Smooth muscle cell (in vitro differentiated cells): ENCODE results near the gene MVB12B. TPM values are rescaled to one million over a fixed set of nuclear protein-coding genes. Genes with fewer than 3 reads are reported as not detected.

Experiments used
- DNase-seq: peaks from one replicate; lab custom pipeline; 2025; ENCODE audit not compliant: unreplicated experiment; lab: John Stamatoyannopoulos, UW
- H2AFZ ChIP-seq: fragments of 200-600 bp; sonication (generic); 2 replicates; pipeline ENCODE4 v1.6.0; 2016; ENCODE audit warnings: antibody characterized with exemption, low read depth, mild to moderate bottlenecking
- H3F3A ChIP-seq: fragments of 200-600 bp; sonication (generic); 2 replicates; pipeline ENCODE4 v1.6.0; 2017; ENCODE audit warnings: antibody characterized with exemption, low read depth
- H3K27ac ChIP-seq: fragments of 200-600 bp; sonication (generic); 2 replicates; pipeline ENCODE4 v1.5.1; 2016; ENCODE audit warnings: low read depth, mild to moderate bottlenecking
- H3K27me3 ChIP-seq: fragments of 200-600 bp; sonication (generic); 2 replicates; pipeline ENCODE4 v1.6.1; 2016; ENCODE audit warnings: low read depth, mild to moderate bottlenecking
- H3K36me3 ChIP-seq: fragments of 200-600 bp; sonication (generic); 2 replicates; pipeline ENCODE4 v1.5.1; 2016; ENCODE audit warnings: low read depth
- H3K4me1 ChIP-seq: fragments of 200-600 bp; sonication (generic); 2 replicates; pipeline ENCODE4 v1.5.1; 2016; ENCODE audit warnings: low read depth
- H3K4me2 ChIP-seq: fragments of 200-600 bp; sonication (generic); 2 replicates; pipeline ENCODE4 v1.6.0; 2016; ENCODE audit warnings: mild to moderate bottlenecking
- H3K4me3 ChIP-seq: fragments of 200-600 bp; sonication (generic); 2 replicates; pipeline ENCODE4 v1.5.1; 2016; ENCODE audit warnings: mild to moderate bottlenecking
- H3K79me2 ChIP-seq: fragments of 200-600 bp; sonication (generic); 2 replicates; pipeline ENCODE4 v1.6.0; 2016; ENCODE audit warnings: low read depth, mild to moderate bottlenecking
- H3K9ac ChIP-seq: fragments of 200-600 bp; sonication (generic); 2 replicates; pipeline ENCODE4 v1.6.0; 2016; ENCODE audit warnings: low read depth
- H3K9me3 ChIP-seq: fragments of 200-600 bp; sonication (generic); replicated peaks from 2 replicates; pipeline ENCODE4 v1.5.1; 2016; ENCODE audit warnings: low read depth
- H4K20me1 ChIP-seq: fragments of 200-600 bp; sonication (generic); 2 replicates; pipeline ENCODE4 v1.6.0; 2016; ENCODE audit warnings: low read depth
- WGBS: methylation state at CpG from one replicate; pipeline ENCODE4 v1.1.7; 2016; ENCODE audit warnings: low lambda C conversion rate; 5-methylcytosine and 5-hydroxymethylcytosine counted together
- polyA plus RNA-seq: library from polyadenylated mRNA; unstranded; fragments of >200 nt; fragmentation: Nextera tagmentation; extraction: Ambion mirVana; gene quantifications from 2 replicates; pipeline ENCODE4 v1.2.1, GENCODE V29; 2016
- total RNA-seq: library from RNA; depleted of rRNA; stranded (reverse); fragments of >200 nt; gene quantifications from 2 replicates; pipeline ENCODE4 v1.2.3, GENCODE V29; 2014
- TF ChIP-seq, protein P1 (sequence below): fragments of 200-600 bp; sonication (generic); IDR thresholded peaks from 2 replicates; pipeline ENCODE4 v1.5.1; 2017; ENCODE audit warnings: borderline replicate concordance, mild to moderate bottlenecking, antibody characterized with exemption; ENCODE audit not compliant: insufficient read depth, poor library complexity, severe bottlenecking

The MVB12B gene
- total and polyA plus RNA-seq, 2 experiments from 2014 or later, result 4.3 to 5.4 TPM

DNA sequence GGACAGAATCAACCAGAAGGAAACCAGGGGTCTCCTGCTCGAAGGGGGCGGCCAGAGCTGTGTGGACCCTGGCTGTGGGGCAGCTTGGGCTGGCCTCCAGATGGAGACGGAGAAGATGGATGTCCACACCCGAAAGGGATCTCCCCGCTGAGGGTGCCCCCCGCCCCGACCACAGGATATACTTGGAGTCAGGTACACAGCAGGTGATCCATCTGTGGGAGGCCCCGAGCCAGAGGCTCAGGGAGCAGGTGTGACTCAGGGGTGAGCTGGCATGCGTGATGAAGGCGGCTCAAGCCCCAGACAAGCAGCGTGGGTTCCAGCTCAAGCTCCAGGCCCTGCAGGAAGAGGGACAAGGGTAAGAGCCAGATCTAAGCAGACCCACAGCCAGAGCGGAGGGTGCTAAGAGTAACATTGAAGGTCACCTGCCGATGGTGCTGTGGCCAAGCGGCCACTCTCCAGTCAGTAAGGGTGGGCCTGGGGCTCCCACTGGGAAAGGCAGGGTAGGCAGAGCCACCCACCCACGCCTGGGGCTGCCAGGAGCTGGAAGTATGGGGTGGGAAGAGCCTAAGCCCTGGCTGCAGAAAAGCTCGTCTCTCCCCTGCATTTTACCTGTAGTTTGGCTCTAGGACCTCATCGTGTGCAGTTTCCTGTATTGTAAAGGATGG, 30.6 kb upstream of the MVB12B start:
- H3K4me3 ChIP-seq, result no peak overlapping the region
- no peaks in the 10 kb centered on the region for H3K4me1 ChIP-seq
- H3K27me3 ChIP-seq, result no peaks in the 10 kb centered on the region
- H4K20me1 ChIP-seq, result no peaks in the 10 kb centered on the region
- no peaks in the 10 kb centered on the region for H3K79me2 ChIP-seq
- no peaks in the 10 kb centered on the region for H3K36me3 ChIP-seq
- H3K9me3 ChIP-seq, result no peaks in the 10 kb centered on the region
- H3F3A ChIP-seq, result no peaks in the 10 kb centered on the region
- no peak overlapping the region for H3K27ac ChIP-seq
- H2AFZ ChIP-seq, result no peak overlapping the region
- whole genome bisulfite sequencing, result 91% methylated on average over 17 of the region's 17 CpGs
- no peak overlapping the region for H3K4me2 ChIP-seq
- no peak for DNase-seq
- no peak overlapping the region for H3K9ac ChIP-seq
- TF ChIP-seq, protein P1, sequence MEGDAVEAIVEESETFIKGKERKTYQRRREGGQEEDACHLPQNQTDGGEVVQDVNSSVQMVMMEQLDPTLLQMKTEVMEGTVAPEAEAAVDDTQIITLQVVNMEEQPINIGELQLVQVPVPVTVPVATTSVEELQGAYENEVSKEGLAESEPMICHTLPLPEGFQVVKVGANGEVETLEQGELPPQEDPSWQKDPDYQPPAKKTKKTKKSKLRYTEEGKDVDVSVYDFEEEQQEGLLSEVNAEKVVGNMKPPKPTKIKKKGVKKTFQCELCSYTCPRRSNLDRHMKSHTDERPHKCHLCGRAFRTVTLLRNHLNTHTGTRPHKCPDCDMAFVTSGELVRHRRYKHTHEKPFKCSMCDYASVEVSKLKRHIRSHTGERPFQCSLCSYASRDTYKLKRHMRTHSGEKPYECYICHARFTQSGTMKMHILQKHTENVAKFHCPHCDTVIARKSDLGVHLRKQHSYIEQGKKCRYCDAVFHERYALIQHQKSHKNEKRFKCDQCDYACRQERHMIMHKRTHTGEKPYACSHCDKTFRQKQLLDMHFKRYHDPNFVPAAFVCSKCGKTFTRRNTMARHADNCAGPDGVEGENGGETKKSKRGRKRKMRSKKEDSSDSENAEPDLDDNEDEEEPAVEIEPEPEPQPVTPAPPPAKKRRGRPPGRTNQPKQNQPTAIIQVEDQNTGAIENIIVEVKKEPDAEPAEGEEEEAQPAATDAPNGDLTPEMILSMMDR, result no peak

DNA sequence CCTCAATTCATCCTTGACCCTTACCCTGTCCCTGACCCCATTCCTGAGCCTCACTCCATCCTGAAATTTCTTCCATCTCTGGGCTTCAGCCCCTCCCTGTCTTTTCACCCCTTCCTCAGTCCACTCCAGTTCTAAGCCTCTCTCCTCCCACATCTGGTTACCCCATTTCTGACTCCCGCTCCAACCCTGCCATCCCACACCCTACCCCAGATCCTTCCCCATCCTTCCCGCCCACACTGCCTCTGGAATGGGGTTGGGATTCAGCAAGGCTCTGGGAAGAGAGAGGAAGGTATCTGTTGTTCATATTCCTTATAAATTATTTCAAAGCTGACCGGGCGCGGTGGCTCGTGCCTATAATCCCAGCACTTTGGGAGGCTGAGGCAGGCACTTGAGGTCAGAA, 29.9 kb upstream of the MVB12B start:
- 93% methylated on average over 6 of the region's 6 CpGs for WGBS
- Histone ChIP-seq H4K20me1 (no peaks in the 10 kb centered on the region), H3K4me2 (no peak overlapping the region), H3K9ac (no peak overlapping the region), H3K4me3 (no peak overlapping the region), H3K4me1 (no peaks in the 10 kb centered on the region), H3K27me3 (no peaks in the 10 kb centered on the region), H3K36me3 (no peaks in the 10 kb centered on the region), H3F3A (no peaks in the 10 kb centered on the region), H3K9me3 (no peaks in the 10 kb centered on the region), H2AFZ (no peak overlapping the region), H3K27ac (no peak overlapping the region), H3K79me2 (no peaks in the 10 kb centered on the region)
- DNase-seq, result no peak
- TF ChIP-seq, protein P1, result no peak

DNA sequence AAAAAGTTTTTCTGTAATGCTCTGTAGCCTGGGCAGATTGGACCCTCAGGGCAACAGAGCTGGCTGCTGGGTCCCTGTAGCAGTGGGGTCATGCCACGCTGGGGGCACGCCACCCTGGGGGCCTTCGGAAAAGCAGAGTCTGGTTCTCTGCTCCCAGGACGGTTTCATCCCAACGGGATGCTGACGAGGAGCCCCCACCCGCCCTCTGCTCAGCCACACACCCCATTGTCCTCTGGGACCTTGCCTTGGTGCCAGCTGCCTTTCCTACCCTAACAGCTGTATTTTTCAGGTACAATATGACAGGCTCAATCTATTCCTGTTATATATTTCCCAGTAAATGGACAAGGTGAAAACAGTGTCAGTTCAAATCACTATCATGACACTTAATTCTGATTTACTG, 29.0 kb upstream of the MVB12B start:
- Histone ChIP-seq H3F3A (no peaks in the 10 kb centered on the region), H3K9ac (no peak overlapping the region), H3K4me1 (no peaks in the 10 kb centered on the region), H3K79me2 (no peaks in the 10 kb centered on the region), H4K20me1 (no peaks in the 10 kb centered on the region), H3K27ac (no peak overlapping the region), H3K4me2 (no peak overlapping the region), H3K27me3 (no peaks in the 10 kb centered on the region), H3K4me3 (no peak overlapping the region), H3K9me3 (no peaks in the 10 kb centered on the region), H2AFZ (no peak overlapping the region), H3K36me3 (no peaks in the 10 kb centered on the region)
- no peak for DNase-seq
- WGBS, result 88% methylated on average over 7 of the region's 7 CpGs
- TF ChIP-seq, protein P1, result no peak

DNA sequence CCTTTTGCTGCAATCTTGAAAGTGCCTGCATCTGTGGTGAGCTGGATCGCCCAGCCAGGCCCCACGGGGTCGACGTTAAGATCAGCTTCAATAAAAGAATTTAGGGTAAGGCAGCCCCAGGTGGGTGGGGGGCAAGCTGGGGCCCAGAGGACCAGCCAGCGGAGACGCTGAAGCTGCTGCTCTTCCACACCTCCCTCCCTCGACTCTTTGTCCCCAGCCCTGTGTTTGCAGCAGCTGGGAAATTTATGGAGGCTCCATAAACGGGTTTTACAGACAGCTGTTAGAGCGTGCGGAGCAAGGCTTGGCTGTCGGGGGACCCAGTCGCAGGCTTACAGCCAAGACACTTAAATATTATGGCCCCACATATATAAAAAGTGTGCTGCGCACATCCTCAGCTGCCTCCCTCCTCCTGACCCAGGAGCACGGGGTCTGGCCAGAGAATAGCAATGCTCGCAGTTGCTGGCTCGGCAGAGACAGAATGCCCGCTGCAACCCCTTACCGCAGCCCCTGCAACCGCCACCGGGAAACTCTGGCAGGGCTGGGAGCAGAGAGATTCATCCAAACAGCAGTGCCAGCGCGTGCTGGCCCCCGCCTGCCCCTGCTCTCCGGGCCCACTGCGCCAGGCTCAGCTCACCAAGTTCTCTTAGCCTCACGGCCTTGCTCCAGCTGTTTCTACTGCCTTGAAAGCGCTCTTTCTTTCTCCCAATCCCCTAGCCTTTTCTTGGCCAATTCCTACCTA, 28.4 kb upstream of the MVB12B start:
- no peaks in the 10 kb centered on the region for H3K36me3 ChIP-seq
- H3K9ac ChIP-seq, result no peak overlapping the region
- TF ChIP-seq, protein P1, result no peak
- no peak overlapping the region for H2AFZ ChIP-seq
- no peaks in the 10 kb centered on the region for H3F3A ChIP-seq
- H3K4me2 ChIP-seq, result no peak overlapping the region
- no peaks in the 10 kb centered on the region for H3K27me3 ChIP-seq
- WGBS, result 74% methylated on average over 27 of the region's 27 CpGs
- no peaks in the 10 kb centered on the region for H3K79me2 ChIP-seq
- H3K4me3 ChIP-seq, result no peak overlapping the region
- no peaks in the 10 kb centered on the region for H4K20me1 ChIP-seq
- H3K4me1 ChIP-seq, result no peaks in the 10 kb centered on the region
- no peaks in the 10 kb centered on the region for H3K9me3 ChIP-seq
- no peak for DNase-seq
- H3K27ac ChIP-seq, result no peak overlapping the region
